Measurements from ENCODE around the gene ZNF384. TPM values are rescaled to one million over a fixed set of nuclear protein-coding genes. Genes with fewer than 3 reads are reported as not detected.

Gene ZNF384
- total and polyA plus RNA-seq, 10 of the 15 experiments (the other 5 are each of a cell fraction or from before 2014, with no cell fraction given): 0.46 to 81.5 (median 30.5) TPM

- ChIA-PET POLR2A (interaction anchor here (1.6 kb wide), 1 partner anchor 11 kb away, joined by 4 read pairs; the partner anchor contains the start of gene ZNF384), RAD21 (ENCODE audit: unreplicated experiment) (no interaction called here), SMC1A (ENCODE audit: uncharacterized antibody, unreplicated experiment) (interaction anchor here (3.9 kb wide), 1 partner anchor 24 kb away, joined by 16 read pairs; the partner anchor contains the start of gene COPS7A), CTCF (interaction anchor here (0.5 to 1.2 kb wide), 3 partner anchors 34 to 134 kb away, joined by 3 read pairs; no protein-coding TSS in a partner anchor)
- H3K36me3 ChIP-seq (ENCODE audit: control insufficient read depth in 2 of 2, insufficient read depth in 2 of 2, low read length in 1 of 2): no peaks in the 10 kb centered on the region
- no peak for DNase-seq (ENCODE audit: low read depth, low spot score)
- no peak for ATAC-seq
- no peak overlapping the region for H2AFZ ChIP-seq (ENCODE audit: control insufficient read depth, low read depth, low read length)
- no peak overlapping the region for H3K27ac ChIP-seq (ENCODE audit: control insufficient read depth, insufficient read depth)
- no peak overlapping the region for H3K4me2 ChIP-seq (ENCODE audit: control insufficient read depth, insufficient read depth)
- no peak overlapping the region for H3K4me3 ChIP-seq
- H3K27me3 ChIP-seq (replicated peaks in 1 of 2; ENCODE audit: control insufficient read depth in 2 of 2, insufficient read depth in 2 of 2, low read length in 1 of 2): peaks cover 15 to 21% of the 10 kb centered on the region in 2 experiments
- H3K9me3 ChIP-seq (replicated peaks; ENCODE audit: control insufficient read depth, insufficient read depth, low read length): no peaks in the 10 kb centered on the region
- BruUV-seq (replicated peaks): no TSS peak
- H3K4me1 ChIP-seq (ENCODE audit: control insufficient read depth, insufficient read depth, low read length): peaks cover 12% of the 10 kb centered on the region
- no peaks in the 10 kb centered on the region for H3K79me2 ChIP-seq (ENCODE audit: control insufficient read depth, insufficient read depth, low read length)
- intact Hi-C loops (cut with micrococcal nuclease; ENCODE audit: unreplicated experiment): no loop called here
- in situ Hi-C loops (cut with MboI): no loop called here
- no peaks in the 10 kb centered on the region for H4K20me1 ChIP-seq (ENCODE audit: control insufficient read depth, insufficient read depth)
- no peak for FAIRE-seq
- TF ChIP-seq NR2C1 (IDR thresholded peaks at IDR 0.05): no peak
- TF ChIP-seq POLR2A (IDR thresholded peaks at IDR 0.05; ENCODE audit: low read depth, low read length): no peak
- no peak for TF ChIP-seq TAF1 (IDR thresholded peaks at IDR 0.05; ENCODE audit: borderline replicate concordance, low read depth, low read length)
- no peak for TF ChIP-seq CHD2 (IDR thresholded peaks at IDR 0.05; ENCODE audit: borderline replicate concordance, low read depth, low read length)
- TF ChIP-seq SKIL (IDR thresholded peaks at IDR 0.05; ENCODE audit: low read depth, poor library complexity, severe bottlenecking): no peak
- TF ChIP-seq SMAD1 (IDR thresholded peaks at IDR 0.05; ENCODE audit: low read depth, partially characterized antibody): no peak
- TF ChIP-seq STAT3 (IDR thresholded peaks at IDR 0.05; ENCODE audit: low read depth, low read length): no peak
- TF ChIP-seq NBN (IDR thresholded peaks at IDR 0.05): no peak
- no peak for TF ChIP-seq ZBTB33 (IDR thresholded peaks at IDR 0.05)
- TF ChIP-seq POU2F2 (IDR thresholded peaks at IDR 0.05; ENCODE audit: borderline replicate concordance, low read depth, low read length): no peak
- TF ChIP-seq SMC3 (IDR thresholded peaks at IDR 0.05; ENCODE audit: borderline replicate concordance, low read length): no peak
- no peak for TF ChIP-seq MTA2 (IDR thresholded peaks at IDR 0.05; ENCODE audit: low read depth)
- 26% methylated on average over 15 of the region's 16 CpGs for WGBS (ENCODE audit: insufficient coverage, insufficient replicate concordance, low lambda C conversion rate, missing lambda C conversion rate)
- H3K9ac ChIP-seq (ENCODE audit: control insufficient read depth, insufficient read depth, low read length): no peak overlapping the region
Measured at GRCh38 chr12:6699259-6699988, 10.2 kb upstream of the ZNF384 start.
